HepG2 (cell line): ENCODE data around the gene AHSG. TPM values are rescaled to one million over a fixed set of nuclear protein-coding genes. Genes with fewer than 3 reads are reported as not detected.

Experiments
- ATAC-seq: fragments of 200-7000 bp; cut with Tn5 transposase; 3 replicates; pipeline ENCODE4 v1.9.1; 2020; ENCODE audit warnings: mild to moderate bottlenecking, moderate library complexity
- BruUV-seq: library from RNA; stranded (reverse); fragments of 400-500 nt; replicated peaks from 2 replicates; lab custom pipeline; 2021; lab: Mats Ljungman, UMichigan
- CTCF ChIA-PET: fragments of 300-600 bp; formaldehyde crosslinking; extraction: SDS; loops from one replicate; lab custom pipeline; 2021; ENCODE audit warnings: low total read pairs, inconsistent platforms, low intra/inter-chr PET ratio; lab: Yijun Ruan, JAX
- POLR2A ChIA-PET: fragments of 350-600 bp; sonication (Branson Sonifier 250); formaldehyde crosslinking; loops from one replicate; lab custom pipeline; 2020; ENCODE audit warnings: antibody characterized with exemption, inconsistent platforms; lab: Yijun Ruan, JAX
- DNase-seq: peaks from one replicate; pipeline ENCODE4 v3.0.0-alpha.2; 2015; ENCODE audit warnings: low spot score
- FAIRE-seq: peaks from 3 replicates; lab custom pipeline; 2011; peaks lifted over from hg19 to GRCh38; lab: Jason Lieb, UNC
- H2AFZ ChIP-seq: one replicate; pipeline ENCODE4 v1.6.1; 2011; ENCODE audit warnings: low read length, inconsistent platforms
- H3K27ac ChIP-seq: fragments of 300-600 bp; 3 replicates; pipeline ENCODE4 v1.8.0; 2011; ENCODE audit warnings: mixed run types, mild to moderate bottlenecking, mixed read lengths, low read length, inconsistent platforms; ENCODE audit not compliant: insufficient read depth; ENCODE audit errors: extremely low read length
- H3K27me3 ChIP-seq, 2 experiments: fragments of 200-600 bp in 1 of 2; 2 replicates in 1 of 2; 3 replicates in 1 of 2; pipeline versions ENCODE4 v1.6.0 to v1.8.0; 2011; ENCODE audit warnings: low read length in 2 of 2, mild to moderate bottlenecking in 2 of 2, moderate library complexity in 2 of 2, inconsistent platforms in 1 of 2; ENCODE audit not compliant: insufficient read depth in 2 of 2, control insufficient read depth in 1 of 2
- H3K36me3 ChIP-seq, 2 experiments: fragments of 200-600 bp in 1 of 2; replicated peaks in 1 of 2; 2 replicates in 1 of 2; 3 replicates in 1 of 2; pipeline versions ENCODE4 v1.5.1 to v1.8.0; 2011; ENCODE audit warnings: low read length in 2 of 2, inconsistent platforms in 1 of 2; ENCODE audit not compliant: insufficient read depth in 2 of 2, control insufficient read depth in 1 of 2
- H3K4me1 ChIP-seq: 2 replicates; pipeline ENCODE4 v1.5.1; 2012; ENCODE audit warnings: low read length, inconsistent platforms; ENCODE audit not compliant: insufficient read depth
- H3K4me2 ChIP-seq: 2 replicates; pipeline ENCODE4 v1.6.0; 2011; ENCODE audit warnings: low read depth, low read length, inconsistent platforms
- H3K4me3 ChIP-seq, 3 experiments: fragments of 200-600 bp in 1 of 3; sonication (generic), shearing (Covaris generic) in 1 of 3; replicated peaks in 1 of 3; 2 replicates each; pipeline ENCODE4 v1.5.1; 2011 to 2016; ENCODE audit warnings: low read length in 3 of 3, inconsistent platforms in 2 of 3, low read depth in 2 of 3, mild to moderate bottlenecking in 2 of 3, control low read depth in 1 of 3, mixed read lengths in 1 of 3; ENCODE audit not compliant: insufficient read depth in 1 of 3
- H3K79me2 ChIP-seq: one replicate; pipeline ENCODE4 v1.6.1; 2011; ENCODE audit warnings: low read length, inconsistent platforms; ENCODE audit not compliant: insufficient read depth
- H3K9ac ChIP-seq: 2 replicates; pipeline ENCODE4 v1.6.0; 2011; ENCODE audit warnings: mild to moderate bottlenecking, low read depth, low read length, inconsistent platforms; ENCODE audit not compliant: insufficient read depth
- H3K9me3 ChIP-seq: 2 replicates; pipeline ENCODE4 v1.5.1; 2012; ENCODE audit warnings: mild to moderate bottlenecking, low read length
- H4K20me1 ChIP-seq: 2 replicates; pipeline ENCODE4 v1.6.0; 2011; ENCODE audit warnings: inconsistent platforms, mild to moderate bottlenecking, low read length, moderate library complexity; ENCODE audit not compliant: insufficient read depth
- CREB1 ChIP-seq, 2 experiments: fragments of 450-650 bp in 1 of 2; IDR thresholded peaks; 2 replicates each; pipeline ENCODE4 v1.6.1; 2016 to 2017; ENCODE audit warnings: control low read depth in 1 of 2, mild to moderate bottlenecking in 1 of 2, missing compliant biosample characterization in 1 of 2, missing genetic modification characterization in 1 of 2
- PRMT3 ChIP-seq: sonication (generic); formaldehyde crosslinking; IDR thresholded peaks from 2 replicates; pipeline ENCODE4 v1.8.1; 2022; ENCODE audit warnings: low read depth, mild to moderate bottlenecking, moderate library complexity, missing genetic modification reagents, borderline replicate concordance
- SALL2 ChIP-seq: sonication (generic); formaldehyde crosslinking; IDR thresholded peaks from 2 replicates; pipeline ENCODE4 v1.8.1; 2023; ENCODE audit warnings: mild to moderate bottlenecking, missing genetic modification reagents, inconsistent platforms
- SOX5 ChIP-seq: IDR thresholded peaks from 2 replicates; pipeline ENCODE4 v1.6.1; 2016; ENCODE audit warnings: borderline replicate concordance
- THAP7 ChIP-seq: sonication (generic); formaldehyde crosslinking; IDR thresholded peaks from 2 replicates; pipeline ENCODE4 v1.8.1; 2023; ENCODE audit warnings: mild to moderate bottlenecking, missing genetic modification reagents
- ZNF281 ChIP-seq: sonication (generic); formaldehyde crosslinking; IDR thresholded peaks from 2 replicates; pipeline ENCODE4 v1.4.0; 2020; ENCODE audit warnings: missing genetic modification reagents, borderline replicate concordance
- ZNF362 ChIP-seq: sonication (generic); formaldehyde crosslinking; IDR thresholded peaks from 2 replicates; pipeline ENCODE4 v1.4.0; 2020; ENCODE audit warnings: missing genetic modification reagents, mild to moderate bottlenecking, borderline replicate concordance
- ZNF792 ChIP-seq: IDR thresholded peaks from 2 replicates; pipeline ENCODE4 v1.6.1; 2016
- WGBS: methylation state at CpG from one replicate; pipeline ENCODE4 v1.1.6; 2017; ENCODE audit warnings: low lambda C conversion rate; 5-methylcytosine and 5-hydroxymethylcytosine counted together
- in situ Hi-C: cut with HindIII; loops from 2 replicates; pipeline ENCODE4 v1.10.0; 2017; ENCODE audit warnings: low pct_unique_long_range_greater_than_20kb; ENCODE audit not compliant: extremely low pct_ligation_motif_present
- intact Hi-C: fragments of 100-400 bp; cut with micrococcal nuclease; formaldehyde crosslinking; loops from one replicate; pipeline ENCODE4 v1.10.0; 2022; ENCODE audit not compliant: unreplicated experiment
- polyA plus RNA-seq, 8 experiments: library from polyadenylated mRNA; depleted of rRNA in 3 of 8; stranded (reverse) in 7 of 8; unstranded in 1 of 8; fragments of >200 nt; fragmentation: Illumina TruSeq in 4 of 8; extraction: Trizol in 4 of 8; gene quantifications; 2 replicates each; pipeline versions ENCODE4 v1.2.1 to v1.2.3, GENCODE V29; 2011 to 2016; ENCODE audit warnings: low read depth in 4 of 8, missing spikeins in 1 of 8, mixed read lengths in 1 of 8; ENCODE audit not compliant: insufficient read depth in 1 of 8
- total RNA-seq, 5 experiments: library from RNA; depleted of rRNA; stranded (reverse); fragments of >200 nt; fragmentation: Illumina TruSeq; extraction: Trizol; gene quantifications; 2 replicates each; pipeline ENCODE4 v1.2.3, GENCODE V29; 2016; ENCODE audit warnings: low read depth in 1 of 5
- TF ChIP-seq, protein P1 (sequence below), 2 experiments: IDR thresholded peaks; 2 replicates each; pipeline ENCODE4 v1.6.1; 2011 to 2012; ENCODE audit warnings: low read length in 2 of 2, borderline replicate concordance in 1 of 2, low read depth in 1 of 2, mild to moderate bottlenecking in 1 of 2, moderate library complexity in 1 of 2
- TF ChIP-seq, protein P2 (sequence below), 2 experiments: sonication (generic) in 1 of 2; formaldehyde crosslinking in 1 of 2; IDR thresholded peaks; 2 replicates each; pipeline versions ENCODE4 v1.4.0 to v1.6.1; 2018 to 2020; ENCODE audit warnings: missing genetic modification reagents in 2 of 2, borderline replicate concordance in 1 of 2, low read depth in 1 of 2, mild to moderate bottlenecking in 1 of 2, missing biosample characterization in 1 of 2

AHSG gene
- total and polyA plus RNA-seq, 2 of the 13 experiments (the other 11 are each of a cell fraction or from before 2014, with no cell fraction given): 2,043 to 19,152 TPM

DNA sequence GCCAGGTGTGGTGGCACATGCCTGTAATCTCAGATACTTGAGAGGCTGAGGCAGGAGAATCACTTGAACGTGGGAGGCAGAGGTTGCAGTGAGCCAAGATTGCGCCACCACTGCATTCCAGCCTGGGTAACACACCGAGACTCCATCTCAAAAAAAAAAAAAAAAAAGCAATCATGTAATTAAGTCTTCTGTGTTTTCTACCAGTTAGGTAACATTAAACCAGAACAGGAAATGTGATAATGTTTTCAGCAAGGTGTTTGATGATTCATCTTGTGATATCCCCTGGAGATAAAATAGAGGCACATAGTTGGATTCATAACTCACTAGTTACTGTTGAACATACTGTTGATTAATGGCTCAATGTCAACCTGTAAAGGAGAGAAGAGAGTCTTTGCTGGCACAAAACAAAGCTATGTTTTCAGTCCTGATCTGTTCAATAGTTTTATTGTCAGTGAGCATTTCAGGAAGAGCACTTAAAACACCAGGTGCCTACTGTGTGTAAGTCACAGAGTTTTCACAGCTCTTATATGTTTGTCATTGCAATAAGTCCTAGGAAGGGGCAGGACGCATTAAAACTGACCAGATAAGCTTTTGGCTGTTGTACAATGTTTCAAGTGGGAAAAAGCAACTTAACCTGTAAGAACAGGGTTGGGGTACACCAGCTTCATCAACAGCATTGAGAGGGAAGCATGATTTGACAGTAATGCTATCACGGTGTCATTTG is 22.8 kb upstream of the AHSG start:
- Histone ChIP-seq H3K4me2 (peak overlapping the region; percentile 70), H3K36me3 (peaks cover 2 to 12% of the 10 kb centered on the region in 2 experiments; a peak in 4 of 5 replicates), H2AFZ (no peak overlapping the region), H3K79me2 (no peaks in the 10 kb centered on the region), H3K9me3 (no peaks in the 10 kb centered on the region), H3K9ac (peak overlapping the region; percentile 40; the same call in 1 of the 2 replicates), H3K4me1 (peaks cover 68% of the 10 kb centered on the region), H3K27me3 (no peaks in the 10 kb centered on the region), H3K27ac (peak overlapping the region; percentile 66), H3K4me3 (peak overlapping the region in 1 of 3 experiments; percentile 17; a peak in 3 of 6 replicates), H4K20me1 (no peaks in the 10 kb centered on the region)
- FAIRE-seq (peak; percentile 32), ATAC-seq (peak; percentile 17; the same call in 1 of the 3 replicates), DNase-seq (peak; percentile 69)
- ChIA-PET CTCF (interaction anchor here (2.4 to 2.8 kb wide), 2 partner anchors 25 to 27 kb away, joined by 15 to 20 read pairs; no protein-coding TSS in a partner anchor), POLR2A (interaction anchor here (0.6 to 24.0 kb wide), 6 partner anchors 20 to 193 kb away, joined by 3 to 854 read pairs (median 12); partner anchors contain the start of genes AHSG, DNAJB11, EIF4A2 and TBCCD1)
- WGBS: 24% methylated on average over 5 of the region's 5 CpGs
- intact Hi-C loops (loop anchor here (1.0 to 2.0 kb wide), 2 partner anchors 25 to 163 kb away; no protein-coding TSS in a partner anchor), in situ Hi-C loops (no loop called here)
- BruUV-seq: no TSS peak
- no peak for TF ChIP-seq CREB1 (IDR thresholded peaks at IDR 0.05)
- TF ChIP-seq CREB1 (CRISPR knock-in tag; IDR thresholded peaks at IDR 0.05): peak; percentile 52
- TF ChIP-seq ZNF281: no peak
- no peak for TF ChIP-seq ZNF792 (CRISPR knock-in tag)
- no peak for TF ChIP-seq THAP7 (CRISPR knock-in tag)
- TF ChIP-seq, protein P1, sequence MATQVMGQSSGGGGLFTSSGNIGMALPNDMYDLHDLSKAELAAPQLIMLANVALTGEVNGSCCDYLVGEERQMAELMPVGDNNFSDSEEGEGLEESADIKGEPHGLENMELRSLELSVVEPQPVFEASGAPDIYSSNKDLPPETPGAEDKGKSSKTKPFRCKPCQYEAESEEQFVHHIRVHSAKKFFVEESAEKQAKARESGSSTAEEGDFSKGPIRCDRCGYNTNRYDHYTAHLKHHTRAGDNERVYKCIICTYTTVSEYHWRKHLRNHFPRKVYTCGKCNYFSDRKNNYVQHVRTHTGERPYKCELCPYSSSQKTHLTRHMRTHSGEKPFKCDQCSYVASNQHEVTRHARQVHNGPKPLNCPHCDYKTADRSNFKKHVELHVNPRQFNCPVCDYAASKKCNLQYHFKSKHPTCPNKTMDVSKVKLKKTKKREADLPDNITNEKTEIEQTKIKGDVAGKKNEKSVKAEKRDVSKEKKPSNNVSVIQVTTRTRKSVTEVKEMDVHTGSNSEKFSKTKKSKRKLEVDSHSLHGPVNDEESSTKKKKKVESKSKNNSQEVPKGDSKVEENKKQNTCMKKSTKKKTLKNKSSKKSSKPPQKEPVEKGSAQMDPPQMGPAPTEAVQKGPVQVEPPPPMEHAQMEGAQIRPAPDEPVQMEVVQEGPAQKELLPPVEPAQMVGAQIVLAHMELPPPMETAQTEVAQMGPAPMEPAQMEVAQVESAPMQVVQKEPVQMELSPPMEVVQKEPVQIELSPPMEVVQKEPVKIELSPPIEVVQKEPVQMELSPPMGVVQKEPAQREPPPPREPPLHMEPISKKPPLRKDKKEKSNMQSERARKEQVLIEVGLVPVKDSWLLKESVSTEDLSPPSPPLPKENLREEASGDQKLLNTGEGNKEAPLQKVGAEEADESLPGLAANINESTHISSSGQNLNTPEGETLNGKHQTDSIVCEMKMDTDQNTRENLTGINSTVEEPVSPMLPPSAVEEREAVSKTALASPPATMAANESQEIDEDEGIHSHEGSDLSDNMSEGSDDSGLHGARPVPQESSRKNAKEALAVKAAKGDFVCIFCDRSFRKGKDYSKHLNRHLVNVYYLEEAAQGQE (IDR thresholded peaks at IDR 0.05; ENCODE audit: borderline replicate concordance in 1 of 2, low read depth in 1 of 2, low read length in 2 of 2): no peak
- peak; percentile 90 for TF ChIP-seq ZNF362
- TF ChIP-seq, protein P2, sequence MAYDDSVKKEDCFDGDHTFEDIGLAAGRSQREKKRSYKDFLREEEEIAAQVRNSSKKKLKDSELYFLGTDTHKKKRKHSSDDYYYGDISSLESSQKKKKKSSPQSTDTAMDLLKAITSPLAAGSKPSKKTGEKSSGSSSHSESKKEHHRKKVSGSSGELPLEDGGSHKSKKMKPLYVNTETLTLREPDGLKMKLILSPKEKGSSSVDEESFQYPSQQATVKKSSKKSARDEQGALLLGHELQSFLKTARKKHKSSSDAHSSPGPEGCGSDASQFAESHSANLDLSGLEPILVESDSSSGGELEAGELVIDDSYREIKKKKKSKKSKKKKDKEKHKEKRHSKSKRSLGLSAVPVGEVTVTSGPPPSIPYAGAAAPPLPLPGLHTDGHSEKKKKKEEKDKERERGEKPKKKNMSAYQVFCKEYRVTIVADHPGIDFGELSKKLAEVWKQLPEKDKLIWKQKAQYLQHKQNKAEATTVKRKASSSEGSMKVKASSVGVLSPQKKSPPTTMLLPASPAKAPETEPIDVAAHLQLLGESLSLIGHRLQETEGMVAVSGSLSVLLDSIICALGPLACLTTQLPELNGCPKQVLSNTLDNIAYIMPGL (CRISPR knock-in tag; IDR thresholded peaks at IDR 0.05; ENCODE audit: borderline replicate concordance in 1 of 2, low read depth in 1 of 2): no peak
- TF ChIP-seq PRMT3 (CRISPR knock-in tag): no peak
- TF ChIP-seq SALL2 (CRISPR knock-in tag): no peak
- TF ChIP-seq SOX5: peak; percentile 44; the same call in 1 of the 2 replicates
